Articular chondrocyte of knee joint (primary cell): ENCODE results near the gene PTH. TPM values are rescaled to one million over a fixed set of nuclear protein-coding genes. Genes with fewer than 3 reads are reported as not detected.

Source experiments
- total RNA-seq: library from RNA; depleted of rRNA; stranded (reverse); fragments of >200 nt; gene quantifications from 2 replicates; pipeline ENCODE4 v1.2.3, GENCODE V29; 2012

Gene PTH
- total RNA-seq: not detected in 2 replicates

DNA sequence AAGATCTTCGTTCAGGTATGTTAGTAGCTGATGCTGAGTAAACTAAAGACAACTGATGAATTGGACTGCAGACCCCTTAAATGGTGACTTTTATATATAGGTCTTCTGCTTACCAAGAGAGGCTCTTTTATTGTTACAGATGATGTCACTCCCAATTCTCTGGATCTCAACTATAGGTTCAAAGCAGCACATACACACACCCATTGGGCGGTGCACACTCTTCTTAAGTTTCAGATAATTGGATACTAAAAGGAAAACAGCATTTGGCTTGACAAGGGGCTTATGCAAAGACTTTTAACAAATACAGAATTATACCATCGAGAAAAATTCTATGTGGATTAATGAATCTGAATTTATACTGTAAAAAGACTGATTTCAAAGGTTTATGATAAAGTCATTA lies at the start of gene PTH:
Gene PTH, minus strand, starts transcription at position 69 of the 400 bp plus-strand sequence. CDS start 3,142 bp downstream, outside the sequence.

DNA sequence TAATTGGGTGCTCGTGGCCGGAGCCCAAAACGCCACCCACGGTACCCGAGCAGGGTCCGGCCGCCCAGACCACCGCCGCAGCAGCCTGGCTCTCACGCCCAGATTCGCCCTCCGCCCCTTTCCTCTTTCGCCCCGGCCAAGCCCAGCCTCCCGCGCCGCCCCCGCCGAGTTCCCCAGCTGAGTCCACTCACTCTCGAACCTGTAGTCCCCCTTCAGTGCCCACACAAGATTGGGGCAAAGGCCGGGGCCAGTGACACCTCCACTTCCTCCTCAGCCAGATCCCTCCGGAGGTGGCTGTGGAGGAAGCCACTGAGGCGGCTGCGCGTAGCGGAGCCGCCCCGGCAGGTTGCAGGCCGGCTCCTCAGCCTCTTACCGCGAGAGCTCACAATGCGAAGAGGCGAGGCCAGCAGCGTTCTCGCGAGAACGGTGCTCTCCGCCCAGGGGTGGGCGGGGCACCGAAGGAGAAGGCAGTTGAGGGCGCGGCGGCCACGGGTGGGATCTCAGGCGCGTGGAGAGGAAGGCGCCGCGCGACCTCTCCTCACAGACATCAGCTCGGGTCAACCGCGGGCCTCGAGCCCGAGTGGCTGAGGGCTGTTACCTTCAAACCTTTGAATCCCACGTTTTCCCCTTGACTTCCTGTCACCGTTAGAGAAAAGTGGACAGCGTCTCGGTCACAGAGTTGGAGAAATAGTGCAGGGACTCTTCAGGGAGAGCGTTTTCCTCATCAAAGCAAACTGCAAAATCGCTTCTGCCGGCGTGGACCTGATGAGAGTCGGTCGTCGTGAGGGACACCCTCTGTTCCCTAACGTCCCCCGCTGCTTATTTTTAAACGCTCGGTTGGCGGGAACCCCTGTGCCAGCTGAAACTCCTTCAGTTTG lies 32.7 kb downstream of the PTH start, which contains the start of gene BTBD10:
Gene BTBD10, minus strand, starts transcription at position 322 of the 878 bp plus-strand sequence. CDS start 18,098 bp downstream, outside the sequence.

Other genes starting within 250 kb of the PTH start
- 9.1 and 9.8 TPM in 2 replicates for gene BMAL1, start 218.2 kb downstream of the PTH start, total RNA-seq
- gene BTBD10, start 32.8 kb downstream of the PTH start, total RNA-seq: 41.3 and 51.8 TPM in 2 replicates
- gene FAR1, start 172.7 kb upstream of the PTH start, total RNA-seq: 65.8 and 75.9 TPM in 2 replicates